ENCODE results near the gene CLDN22.

Gene CLDN22

DNA sequence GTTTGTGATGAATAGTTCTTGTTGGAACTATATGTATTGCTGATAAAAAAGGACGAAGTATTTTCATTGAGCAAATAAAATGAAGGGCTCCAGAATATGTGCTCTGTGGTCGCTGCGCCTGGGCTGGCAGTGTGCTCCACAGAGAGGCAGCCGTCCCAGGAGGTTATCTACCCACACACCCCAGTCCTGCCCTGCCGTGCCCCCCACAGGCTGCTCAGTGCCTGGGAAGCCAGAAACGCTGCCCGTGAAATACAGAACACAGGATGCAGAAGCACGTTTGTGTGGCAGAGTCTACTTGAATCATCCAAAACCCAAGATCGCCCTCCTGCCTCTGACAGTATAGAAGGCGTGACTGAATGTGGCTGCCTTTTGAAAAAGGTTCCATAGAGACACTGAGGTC is 1.4 kb downstream of the CLDN22 start:
- no peak for FAIRE-seq

- FAIRE-seq = no peak
Measured at GRCh38 chr4:183314806-183315205, 5.3 kb downstream of the CLDN22 start.

- no peak for FAIRE-seq
Measured at GRCh38 chr4:183314336-183314735, 5.7 kb downstream of the CLDN22 start.

DNA sequence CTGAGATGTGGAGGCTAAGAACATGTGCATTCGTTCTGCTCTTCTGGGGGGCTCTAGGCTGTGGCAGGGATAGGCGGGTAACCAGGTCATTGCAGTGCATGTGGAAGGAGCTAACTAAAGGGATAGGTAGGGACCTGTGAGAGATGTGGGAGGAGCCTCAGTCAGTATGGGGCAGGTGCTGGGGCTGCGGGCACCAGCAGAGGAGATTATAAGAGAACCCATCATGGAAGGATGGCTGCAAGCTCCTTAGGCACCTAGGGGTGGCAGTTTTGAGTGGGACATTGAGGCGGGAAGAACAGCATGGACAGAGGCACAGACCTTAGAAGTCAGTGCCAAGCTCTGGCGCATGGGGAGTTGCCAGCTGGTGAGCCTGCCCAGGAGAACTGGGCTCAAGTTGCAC is 7.2 kb downstream of the CLDN22 start:
- FAIRE-seq = no peak

DNA sequence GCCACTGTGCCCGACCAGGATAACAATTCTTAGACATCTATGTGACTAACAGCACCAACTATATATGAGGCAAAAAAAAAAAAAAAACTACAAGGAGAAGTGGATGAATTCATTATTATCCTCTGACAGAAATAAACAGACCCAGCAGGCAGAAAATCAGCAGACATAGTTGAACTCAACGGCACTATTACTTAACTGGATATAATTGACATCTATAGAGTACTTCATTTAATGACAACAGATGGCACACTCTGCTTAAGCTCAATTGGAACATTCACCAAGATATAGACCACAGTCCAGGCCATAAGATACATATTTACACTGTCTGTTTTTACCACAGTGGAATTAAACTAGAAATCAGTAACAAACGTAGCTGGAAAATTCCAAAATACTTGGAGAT is 13.3 kb downstream of the CLDN22 start:
- no peak for FAIRE-seq

- no peak for FAIRE-seq
Measured at GRCh38 chr4:183304538-183304937, 15.5 kb downstream of the CLDN22 start.

- no peak for FAIRE-seq
Measured at GRCh38 chr4:183304067-183304466, 16.0 kb downstream of the CLDN22 start.

DNA sequence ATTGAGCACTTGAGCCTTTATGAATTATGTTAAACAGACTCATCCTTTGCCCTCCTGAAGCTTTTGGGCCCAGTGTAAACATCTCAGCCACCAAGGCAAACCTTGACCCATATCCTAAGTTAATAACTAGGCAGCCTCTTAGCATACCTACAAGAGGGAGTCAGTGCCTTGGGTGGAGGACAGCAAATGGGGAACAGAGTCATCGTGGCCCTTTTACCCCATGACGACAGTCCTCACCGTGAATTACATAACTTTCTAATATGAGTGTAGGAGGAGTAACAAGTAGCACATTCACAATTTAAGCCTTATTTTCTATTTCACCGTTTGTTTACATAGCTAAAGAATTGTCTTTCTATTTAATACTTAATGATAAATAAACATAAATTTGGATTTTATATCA is 16.8 kb downstream of the CLDN22 start:
- no peak for FAIRE-seq

GRCh38 chr4:183300655-183301054 is 19.4 kb downstream of the CLDN22 start:
- FAIRE-seq = no peak

- no peak for FAIRE-seq
Measured at GRCh38 chr4:183300070-183300469, 20.0 kb downstream of the CLDN22 start.

GRCh38 chr4:183299464-183299863 is 20.6 kb downstream of the CLDN22 start:
- FAIRE-seq = no peak

DNA sequence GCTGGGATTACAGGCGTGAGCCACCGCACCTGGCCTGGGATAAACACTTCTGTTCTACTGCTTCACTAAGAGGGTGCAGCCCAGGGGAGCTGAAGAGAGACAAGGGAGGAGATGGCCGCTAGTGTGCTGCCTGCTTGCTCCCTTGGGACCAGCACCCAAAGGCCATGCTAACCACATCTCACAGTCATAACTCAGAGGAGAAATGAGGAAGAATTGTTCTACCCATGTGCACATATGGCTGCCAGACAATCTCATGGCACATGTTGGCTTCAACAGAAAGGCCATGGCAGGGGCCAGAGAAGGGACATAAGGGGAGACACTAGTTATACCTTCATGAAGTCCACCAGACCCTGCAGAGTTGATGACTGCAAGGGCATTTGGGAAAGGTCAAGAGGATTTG is 22.4 kb downstream of the CLDN22 start:
- FAIRE-seq = no peak

GRCh38 chr4:183295711-183296110 is 24.4 kb downstream of the CLDN22 start:
- no peak for FAIRE-seq

DNA sequence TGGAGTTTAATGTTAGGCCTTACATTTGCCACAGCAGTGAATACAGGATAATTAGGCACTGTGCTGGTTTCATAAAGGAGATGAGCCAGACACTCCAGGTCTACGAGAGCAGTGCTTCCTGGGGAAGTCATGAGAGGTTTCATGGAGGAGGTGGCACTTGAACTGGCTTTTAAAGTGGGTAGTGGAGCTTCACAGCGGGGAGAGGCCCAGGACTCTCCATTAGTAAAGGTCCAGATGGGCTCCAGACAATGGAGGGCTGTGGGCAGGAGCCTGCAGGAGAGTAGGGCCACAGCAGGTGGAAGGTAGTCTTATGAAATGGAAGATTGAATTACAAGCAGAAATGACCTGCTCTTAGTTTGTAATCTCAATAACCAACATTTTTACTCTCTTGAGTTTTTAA is 29.0 kb downstream of the CLDN22 start:
- FAIRE-seq = no peak

GRCh38 chr4:183289688-183290087 is 30.4 kb downstream of the CLDN22 start:
- no peak for FAIRE-seq

DNA sequence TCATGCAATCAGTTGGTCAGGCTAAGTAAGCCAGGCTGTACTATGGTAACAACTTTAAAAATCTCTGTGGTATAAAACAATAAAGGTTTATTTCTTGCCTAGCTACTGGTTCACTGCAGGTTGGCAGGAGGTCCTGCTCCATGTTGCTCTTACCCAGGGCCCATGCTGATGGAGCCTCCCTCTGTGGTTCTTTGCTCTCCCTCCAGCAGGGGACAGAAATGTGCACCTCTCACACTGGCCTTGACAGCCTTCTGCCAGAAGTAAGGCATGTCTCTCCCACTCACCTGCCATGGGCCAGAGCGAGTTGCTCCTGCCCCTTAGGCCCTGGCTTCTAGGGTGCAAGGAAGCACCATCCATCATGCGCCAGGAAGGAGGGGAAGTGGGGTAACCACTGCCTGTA is 31.1 kb downstream of the CLDN22 start:
- FAIRE-seq = no peak

- FAIRE-seq = no peak
Measured at GRCh38 chr4:183287677-183288076, 32.4 kb downstream of the CLDN22 start.

DNA sequence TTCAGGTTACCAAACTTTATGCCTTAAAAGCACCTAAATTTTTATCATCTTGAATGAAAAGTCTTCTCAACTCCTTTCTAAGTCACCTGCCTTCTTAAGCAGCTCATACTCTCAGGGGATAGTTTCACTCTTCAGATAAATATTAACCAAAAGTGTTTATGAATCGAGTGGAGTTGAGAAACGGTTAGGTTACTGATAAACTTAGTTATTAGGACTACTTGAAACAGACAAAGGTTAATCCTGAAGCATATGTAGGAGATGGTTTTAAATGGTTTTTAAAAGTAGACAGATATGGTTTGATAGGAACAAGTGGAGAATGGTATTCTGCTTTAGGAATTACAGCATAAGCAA is 32.8 kb downstream of the CLDN22 start:
- FAIRE-seq = no peak

DNA sequence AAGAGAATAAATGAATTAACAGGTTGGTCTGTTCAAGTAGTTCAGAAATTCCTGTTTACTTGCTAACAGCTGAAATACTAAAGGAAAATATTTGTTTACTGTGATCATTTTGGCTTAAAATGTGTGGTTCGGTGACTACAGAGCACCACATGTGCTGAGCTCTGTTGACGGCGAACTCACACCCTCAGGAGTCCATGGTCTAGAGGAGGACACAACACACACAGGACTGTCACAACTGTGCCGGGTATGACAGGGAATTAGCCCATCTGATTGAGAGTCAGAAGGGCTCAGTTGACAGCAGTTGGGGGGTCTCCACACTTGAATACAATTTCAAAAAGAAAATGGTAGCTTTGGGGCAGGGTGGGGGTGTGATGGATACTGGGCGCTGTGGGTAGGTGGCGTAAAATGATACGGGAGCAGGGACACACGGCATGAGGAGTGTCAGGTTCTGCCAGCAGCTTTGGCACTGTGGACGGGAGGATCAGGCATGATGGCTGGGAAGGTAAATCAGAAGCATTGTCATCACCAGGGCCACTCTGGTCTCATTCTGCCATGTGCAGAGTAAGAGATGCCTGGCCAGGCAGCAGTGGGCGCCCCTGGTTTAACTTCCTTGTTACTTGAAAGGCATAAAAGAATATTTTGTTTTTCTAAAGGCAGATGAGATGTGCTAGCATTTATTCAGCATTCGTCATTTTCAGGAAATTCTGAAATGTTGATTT is 33.3 kb downstream of the CLDN22 start:
- FAIRE-seq = no peak

GRCh38 chr4:183285886-183286285 is 34.2 kb downstream of the CLDN22 start:
- FAIRE-seq = no peak

DNA sequence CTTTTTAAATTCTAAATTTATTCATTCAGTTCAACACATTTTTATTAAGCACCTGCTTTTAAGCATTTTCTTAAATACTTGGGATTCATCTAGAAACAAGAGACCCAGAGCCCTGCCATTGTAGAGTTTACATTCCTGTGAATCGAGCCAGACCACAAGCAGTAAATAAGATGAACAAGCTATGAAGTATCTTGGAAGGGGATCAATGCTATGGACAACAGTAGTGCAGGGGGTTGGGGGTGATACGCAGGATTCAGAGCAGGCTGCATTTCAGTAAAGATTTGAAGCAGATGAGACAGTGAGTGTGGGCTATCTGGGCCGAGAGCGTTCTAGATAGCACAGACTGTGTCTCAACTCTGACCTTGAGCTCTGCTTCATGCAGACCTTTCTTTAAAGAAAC is 35.1 kb downstream of the CLDN22 start:
- FAIRE-seq = no peak

- no peak for FAIRE-seq
Measured at GRCh38 chr4:183284258-183284785, 35.8 kb downstream of the CLDN22 start.

DNA sequence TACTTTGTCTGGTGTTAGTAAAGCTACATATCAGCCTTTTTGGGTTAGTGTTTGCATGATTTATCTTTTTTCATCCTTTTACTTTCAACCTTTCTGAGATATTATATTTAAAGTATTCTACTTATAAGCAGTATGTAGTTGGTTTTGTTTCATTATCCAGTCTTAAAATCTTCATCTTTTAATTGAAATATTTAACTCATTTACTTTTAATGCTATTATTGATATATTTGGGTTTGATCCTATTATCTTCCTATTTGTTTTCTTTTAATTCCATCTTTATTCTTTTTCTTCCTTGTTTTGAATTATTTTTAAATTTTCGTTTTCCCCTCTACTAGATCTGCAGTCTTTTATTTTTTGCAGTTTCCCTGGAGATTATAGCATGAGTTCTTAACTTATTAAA is 44.0 kb downstream of the CLDN22 start:
- peak; percentile 61 for FAIRE-seq

DNA sequence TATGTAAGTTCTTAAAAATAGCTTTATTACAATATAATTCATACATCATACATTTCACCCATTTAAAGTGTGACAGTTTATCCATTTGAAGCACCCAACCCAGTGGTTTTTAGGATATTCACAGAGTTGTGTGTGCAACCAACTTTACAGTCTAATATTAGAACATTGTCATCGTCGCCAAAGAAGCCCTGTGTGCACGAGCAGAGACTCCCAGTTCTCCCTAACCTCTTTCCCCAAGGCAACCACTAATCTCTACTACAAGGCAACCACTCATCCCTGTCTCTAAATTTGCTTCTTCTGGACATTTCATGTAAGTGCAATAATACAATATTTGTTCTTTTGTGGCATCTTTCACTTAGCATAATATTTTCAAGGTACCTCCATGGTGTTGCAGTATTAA is 47.7 kb downstream of the CLDN22 start:
- FAIRE-seq = no peak

- no peak for FAIRE-seq
Measured at GRCh38 chr4:183268556-183268955, 51.5 kb downstream of the CLDN22 start.
